GM12865 (cell line): ENCODE data around the gene SLC2A4.
A peak's percentile ranks its signal among the peaks of the same experiment; 100 is the strongest.

Source experiments
- DNase-seq: peaks from one replicate; pipeline ENCODE4 v3.0.0; 2010; ENCODE audit warnings: low read depth
- H3K4me3 ChIP-seq: 2 replicates; pipeline ENCODE4 v1.5.1; 2011; ENCODE audit warnings: mild to moderate bottlenecking, low read depth, low read length, control low read depth
- TF ChIP-seq, protein P1 (sequence below): IDR thresholded peaks from 2 replicates; pipeline ENCODE4 v1.5.1; 2011; ENCODE audit warnings: low read length, control low read depth, low read depth, inconsistent platforms; ENCODE audit not compliant: insufficient read depth; ENCODE audit errors: missing control alignments

SLC2A4 gene

DNA sequence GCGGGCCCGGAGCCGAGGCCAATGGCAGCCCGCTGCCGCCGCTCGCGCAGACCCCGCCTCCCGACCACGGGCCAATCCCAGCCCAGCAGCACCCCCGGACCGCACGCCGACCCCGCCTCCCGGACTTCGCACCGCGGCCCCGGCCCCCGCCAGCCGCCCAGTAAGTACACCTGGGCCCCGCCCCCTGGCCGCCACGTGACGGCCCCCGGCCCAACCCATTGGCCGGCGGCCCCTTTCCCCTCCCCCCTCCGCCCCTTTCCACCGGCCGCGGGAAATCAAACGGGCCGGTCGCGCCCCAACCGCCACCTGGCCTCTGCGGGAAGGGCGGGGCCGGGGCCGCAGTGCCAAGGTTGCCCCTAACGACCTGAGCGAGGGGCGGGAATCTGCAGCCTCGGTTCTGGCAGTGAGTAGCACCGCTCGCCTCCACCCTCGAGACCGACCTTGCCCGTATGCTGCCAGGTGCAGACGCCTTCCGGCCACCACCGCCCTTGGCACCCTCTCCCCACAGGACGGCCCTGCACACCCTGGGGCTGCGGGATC lies 13.2 kb downstream of the SLC2A4 start, which contains the start of gene YBX2:
Gene YBX2 (minus strand): TSS at position 26 of the 540 bp plus-strand sequence. CDS start 139 bp downstream, outside the sequence.
- peak; percentile 69 for DNase-seq
- TF ChIP-seq, protein P1, sequence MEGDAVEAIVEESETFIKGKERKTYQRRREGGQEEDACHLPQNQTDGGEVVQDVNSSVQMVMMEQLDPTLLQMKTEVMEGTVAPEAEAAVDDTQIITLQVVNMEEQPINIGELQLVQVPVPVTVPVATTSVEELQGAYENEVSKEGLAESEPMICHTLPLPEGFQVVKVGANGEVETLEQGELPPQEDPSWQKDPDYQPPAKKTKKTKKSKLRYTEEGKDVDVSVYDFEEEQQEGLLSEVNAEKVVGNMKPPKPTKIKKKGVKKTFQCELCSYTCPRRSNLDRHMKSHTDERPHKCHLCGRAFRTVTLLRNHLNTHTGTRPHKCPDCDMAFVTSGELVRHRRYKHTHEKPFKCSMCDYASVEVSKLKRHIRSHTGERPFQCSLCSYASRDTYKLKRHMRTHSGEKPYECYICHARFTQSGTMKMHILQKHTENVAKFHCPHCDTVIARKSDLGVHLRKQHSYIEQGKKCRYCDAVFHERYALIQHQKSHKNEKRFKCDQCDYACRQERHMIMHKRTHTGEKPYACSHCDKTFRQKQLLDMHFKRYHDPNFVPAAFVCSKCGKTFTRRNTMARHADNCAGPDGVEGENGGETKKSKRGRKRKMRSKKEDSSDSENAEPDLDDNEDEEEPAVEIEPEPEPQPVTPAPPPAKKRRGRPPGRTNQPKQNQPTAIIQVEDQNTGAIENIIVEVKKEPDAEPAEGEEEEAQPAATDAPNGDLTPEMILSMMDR = no peak
- H3K4me3 ChIP-seq = peak within 1 kb of the TSS; percentile 13

DNA sequence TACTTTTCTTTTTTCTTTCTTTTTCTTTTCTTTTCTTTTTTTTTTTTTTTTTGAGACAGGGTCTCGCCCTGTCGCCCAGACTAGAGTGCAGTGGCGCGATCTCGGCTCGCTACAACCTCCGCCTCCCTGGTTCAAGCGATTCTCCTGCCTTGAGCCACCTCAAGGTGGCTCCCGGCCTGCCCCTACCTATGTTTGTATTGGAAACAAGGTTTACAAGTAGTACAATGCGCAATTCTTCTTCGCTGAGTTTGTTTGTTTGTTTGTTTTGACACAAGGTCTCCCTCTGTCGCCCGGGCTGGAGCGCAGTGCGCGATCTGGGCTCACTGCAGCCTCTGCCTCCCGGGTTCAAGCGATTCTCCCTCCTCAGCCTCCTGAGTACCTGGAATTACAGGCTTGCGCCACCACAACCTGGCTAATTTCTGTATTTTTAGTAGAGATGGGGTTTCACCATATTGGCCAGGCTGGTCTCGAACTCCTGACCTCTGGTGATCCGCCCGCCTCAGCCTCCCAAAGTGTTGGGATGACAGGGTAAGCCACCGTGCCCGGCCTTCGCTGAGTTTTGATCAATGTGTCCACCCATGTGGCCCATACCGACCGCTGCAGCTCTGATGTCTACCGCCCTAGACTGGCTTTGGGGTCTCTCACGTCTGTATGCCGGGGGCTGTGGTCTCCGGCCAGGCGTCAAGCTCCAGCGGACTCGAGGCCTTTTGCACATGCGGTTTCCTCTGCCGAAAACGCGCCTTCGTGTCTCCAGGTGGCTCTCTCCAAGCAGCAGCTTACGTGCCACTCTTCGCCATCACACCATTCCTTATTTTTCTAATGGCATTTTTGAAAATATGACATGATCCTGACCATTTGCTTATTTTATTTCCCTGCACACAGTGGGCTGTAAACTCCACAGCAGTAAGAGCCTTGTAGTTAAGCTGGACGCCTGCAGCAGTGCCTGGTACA lies 14.0 kb downstream of the SLC2A4 start:
- no peak for DNase-seq
- H3K4me3 ChIP-seq = peak overlapping the region; percentile 13; the same call in 1 of the 2 replicates
- TF ChIP-seq, protein P1 = no peak

DNA sequence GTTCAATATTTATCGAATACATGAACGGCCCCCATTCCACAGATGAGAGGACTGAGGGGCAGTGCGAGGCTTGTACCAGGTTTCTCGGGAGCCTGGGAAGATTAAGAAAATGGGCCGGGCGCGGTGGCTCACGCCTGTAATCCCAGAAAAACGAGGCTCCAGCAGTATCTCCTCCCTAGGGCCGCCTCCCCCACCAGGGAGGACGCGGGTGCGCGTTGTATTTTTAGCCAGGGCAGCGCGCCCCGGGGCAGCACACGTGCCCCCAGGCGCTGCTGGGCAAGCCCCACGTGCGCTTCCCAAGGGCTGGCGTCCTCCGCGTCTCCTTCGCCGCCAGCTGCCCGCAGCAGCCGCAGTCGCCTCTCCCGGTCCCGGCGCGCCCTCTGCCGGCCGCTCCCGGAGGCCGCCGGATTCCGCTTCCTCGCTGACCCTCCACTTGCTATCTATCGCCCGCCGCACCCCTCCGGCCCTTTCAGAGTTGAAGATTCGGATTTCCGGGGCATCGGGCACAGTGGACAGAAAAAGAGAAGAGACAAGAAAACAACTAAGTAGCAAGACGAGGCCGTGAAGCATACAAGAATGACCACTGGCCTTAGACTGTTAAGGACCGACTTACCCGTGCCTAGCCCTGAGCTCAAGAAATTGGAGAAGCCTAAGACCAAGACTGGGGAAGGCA lies 14.8 kb downstream of the SLC2A4 start:
- TF ChIP-seq, protein P1 = peak; percentile 91
- DNase-seq = peak; percentile 85
- H3K4me3 ChIP-seq = no peak overlapping the region; the same call in 1 of the 2 replicates

DNA sequence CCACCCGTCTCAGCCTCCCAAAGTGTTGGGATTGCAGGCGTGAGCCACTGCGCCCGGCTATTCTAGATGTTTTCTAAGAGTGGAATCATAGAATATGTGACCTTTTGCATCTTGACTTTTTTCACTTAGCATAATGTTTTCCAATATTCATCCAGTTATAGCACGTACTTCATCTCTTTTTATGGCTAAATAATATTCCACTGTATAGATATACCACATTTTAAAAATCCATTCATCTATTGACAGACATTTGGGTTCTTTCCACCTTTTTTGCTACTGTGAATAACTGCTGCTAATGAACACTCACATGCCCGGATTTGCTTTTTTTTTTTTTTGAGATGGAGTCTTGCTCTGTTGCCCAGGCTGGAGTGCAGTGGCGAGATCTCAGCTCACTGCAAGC lies 22.7 kb downstream of the SLC2A4 start:
- DNase-seq = no peak

DNA sequence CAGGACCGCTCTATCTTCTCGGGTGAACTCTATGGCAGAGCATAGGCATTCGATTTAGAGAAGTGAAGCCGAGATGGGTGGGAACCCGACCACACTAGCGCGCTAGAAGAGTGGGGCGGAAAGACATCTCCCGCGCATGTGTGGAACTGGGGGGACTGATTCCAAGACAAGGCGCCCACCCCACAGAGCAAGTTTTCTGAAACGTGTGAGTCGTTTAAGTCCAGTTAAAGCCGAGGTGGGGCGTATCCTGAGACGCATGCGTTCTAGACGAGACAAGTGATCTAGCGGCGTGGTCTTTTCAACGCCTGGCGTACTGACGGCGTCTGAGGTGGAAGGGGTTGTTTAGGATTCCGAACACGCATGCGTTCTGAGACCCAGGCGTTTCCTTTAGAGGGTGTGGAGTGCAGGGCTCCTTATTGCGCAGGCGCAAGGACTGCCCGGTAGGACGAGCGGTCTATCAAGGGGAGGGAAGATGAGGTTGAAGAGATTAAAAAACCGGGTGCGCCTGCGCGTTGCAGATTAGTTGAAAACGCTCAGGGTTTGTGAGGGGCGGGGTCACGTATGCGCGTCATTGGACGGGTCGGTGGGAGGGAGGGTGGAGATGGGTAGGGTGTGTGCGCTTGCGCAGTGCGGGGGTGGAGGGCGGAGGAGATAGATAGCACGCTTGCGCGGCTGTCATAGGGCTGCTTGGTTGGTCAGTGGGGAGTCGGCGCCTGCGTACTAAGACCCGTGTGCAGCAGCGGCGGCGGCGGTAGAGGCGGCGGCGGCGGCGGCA lies 25.6 kb downstream of the SLC2A4 start, which contains the start of gene EIF5A:
Gene EIF5A (plus strand): TSS at position 718 of the 775 bp plus-strand sequence. CDS start 2,008 bp downstream, outside the sequence.
- TF ChIP-seq, protein P1 = no peak
- peak within 1 kb of the TSS; percentile 80 for H3K4me3 ChIP-seq
- peak; percentile 100 for DNase-seq

More for the DNA sequence above, 22.7 kb downstream of the SLC2A4 start:
- TF ChIP-seq, protein P1 = no peak
- H3K4me3 ChIP-seq = no peak overlapping the region
